ENCODE results near the gene TRIP11. TPM values are rescaled to one million over a fixed set of nuclear protein-coding genes. Genes with fewer than 3 reads are reported as not detected.

TRIP11 gene
- polyA plus RNA-seq, 1 donor from 2014 or later = 8.8 TPM

DNA sequence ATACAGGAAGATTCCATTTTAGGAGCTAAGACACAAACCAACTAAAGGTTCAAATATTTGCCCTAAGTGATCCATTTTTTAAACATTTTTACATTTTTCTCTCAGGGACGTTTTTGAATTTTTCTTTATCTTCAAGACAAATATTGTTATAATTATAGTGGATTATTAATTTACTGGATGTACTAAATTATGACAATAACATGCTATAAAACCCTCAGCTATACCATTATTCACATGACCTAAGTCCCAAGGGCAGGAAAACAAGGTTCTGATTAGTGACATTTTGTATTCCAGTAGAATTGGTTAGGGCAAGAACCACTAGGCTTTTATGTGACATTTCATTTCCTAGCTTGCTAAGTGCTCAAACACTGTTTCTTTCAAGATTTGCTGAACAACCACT, 75.8 kb downstream of the TRIP11 start:
- H3K9me2 ChIP-seq (ENCODE audit: insufficient read depth, low read length) = no peaks in the 10 kb centered on the region
- no peak overlapping the region for H2AFZ ChIP-seq (ENCODE audit: low read depth, low read length)
- H3K9me3 ChIP-seq (ENCODE audit: low read length) = no peaks in the 10 kb centered on the region
- H3K9ac ChIP-seq (ENCODE audit: low read length) = no peak overlapping the region
- TF ChIP-seq RAD21 (conservative IDR thresholded peaks at IDR 0.05) (no peak), POLR2AphosphoS5 (IDR thresholded peaks at IDR 0.05) (no peak), EP300 (conservative IDR thresholded peaks at IDR 0.05; ENCODE audit: poor library complexity, severe bottlenecking) (no peak)
- no peaks in the 10 kb centered on the region for H3K79me2 ChIP-seq (replicated peaks; ENCODE audit: insufficient read depth, low read length)
- H4K20me1 ChIP-seq (ENCODE audit: insufficient read depth) = no peaks in the 10 kb centered on the region
- no peaks in the 10 kb centered on the region for H3F3A ChIP-seq (ENCODE audit: insufficient read depth, low read length, poor library complexity, severe bottlenecking)
- H3K36me3 ChIP-seq (ENCODE audit: insufficient read depth, low read length) = peaks cover 3% of the 10 kb centered on the region
- H3K4me3 ChIP-seq (ENCODE audit: low read length) = no peak overlapping the region
- no peak overlapping the region for H3K4me2 ChIP-seq (ENCODE audit: low read length)
- no peak overlapping the region for H3K27ac ChIP-seq (ENCODE audit: low read length)
- H3K27me3 ChIP-seq (ENCODE audit: insufficient read depth, low read depth, low read length) = no peaks in the 10 kb centered on the region

GRCh38 chr14:91963465-91963864, 76.4 kb downstream of the TRIP11 start:
- TF ChIP-seq REST (IDR thresholded peaks at IDR 0.05; ENCODE audit: borderline replicate concordance) (no peak), RAD21 (conservative IDR thresholded peaks at IDR 0.05) (no peak), EP300 (conservative IDR thresholded peaks at IDR 0.05; ENCODE audit: poor library complexity, severe bottlenecking) (no peak), EZH2 (IDR thresholded peaks at IDR 0.05; ENCODE audit: borderline replicate concordance, insufficient read depth, low read length, poor library complexity, severe bottlenecking) (no peak), MXI1 (conservative IDR thresholded peaks at IDR 0.05; ENCODE audit: poor library complexity, severe bottlenecking) (no peak), SMC3 (conservative IDR thresholded peaks at IDR 0.05; ENCODE audit: poor library complexity) (no peak), TAF1 (IDR thresholded peaks at IDR 0.05; ENCODE audit: low read depth) (no peak), POLR2AphosphoS5 (IDR thresholded peaks at IDR 0.05) (no peak)
- TF ChIP-seq, protein P1, sequence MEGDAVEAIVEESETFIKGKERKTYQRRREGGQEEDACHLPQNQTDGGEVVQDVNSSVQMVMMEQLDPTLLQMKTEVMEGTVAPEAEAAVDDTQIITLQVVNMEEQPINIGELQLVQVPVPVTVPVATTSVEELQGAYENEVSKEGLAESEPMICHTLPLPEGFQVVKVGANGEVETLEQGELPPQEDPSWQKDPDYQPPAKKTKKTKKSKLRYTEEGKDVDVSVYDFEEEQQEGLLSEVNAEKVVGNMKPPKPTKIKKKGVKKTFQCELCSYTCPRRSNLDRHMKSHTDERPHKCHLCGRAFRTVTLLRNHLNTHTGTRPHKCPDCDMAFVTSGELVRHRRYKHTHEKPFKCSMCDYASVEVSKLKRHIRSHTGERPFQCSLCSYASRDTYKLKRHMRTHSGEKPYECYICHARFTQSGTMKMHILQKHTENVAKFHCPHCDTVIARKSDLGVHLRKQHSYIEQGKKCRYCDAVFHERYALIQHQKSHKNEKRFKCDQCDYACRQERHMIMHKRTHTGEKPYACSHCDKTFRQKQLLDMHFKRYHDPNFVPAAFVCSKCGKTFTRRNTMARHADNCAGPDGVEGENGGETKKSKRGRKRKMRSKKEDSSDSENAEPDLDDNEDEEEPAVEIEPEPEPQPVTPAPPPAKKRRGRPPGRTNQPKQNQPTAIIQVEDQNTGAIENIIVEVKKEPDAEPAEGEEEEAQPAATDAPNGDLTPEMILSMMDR (IDR thresholded peaks at IDR 0.05; ENCODE audit: poor library complexity, severe bottlenecking) = no peak
- Histone ChIP-seq H3K4me3 (ENCODE audit: low read length) (no peak overlapping the region), H4K20me1 (ENCODE audit: insufficient read depth) (no peaks in the 10 kb centered on the region), H3K27ac (ENCODE audit: low read length) (no peak overlapping the region), H3K36me3 (ENCODE audit: insufficient read depth, low read length) (peaks cover 2% of the 10 kb centered on the region), H3K27me3 (ENCODE audit: insufficient read depth, low read depth, low read length) (no peaks in the 10 kb centered on the region), H3K4me2 (ENCODE audit: low read length) (no peak overlapping the region), H2AFZ (ENCODE audit: low read depth, low read length) (no peak overlapping the region), H3K9ac (ENCODE audit: low read length) (no peak overlapping the region), H3K9me2 (ENCODE audit: insufficient read depth, low read length) (no peaks in the 10 kb centered on the region), H3K79me2 (replicated peaks; ENCODE audit: insufficient read depth, low read length) (no peaks in the 10 kb centered on the region), H3F3A (ENCODE audit: insufficient read depth, low read length, poor library complexity, severe bottlenecking) (no peaks in the 10 kb centered on the region), H3K9me3 (ENCODE audit: low read length) (no peaks in the 10 kb centered on the region)

All from neural cell (in vitro differentiated cells).